K562 (cell line): ENCODE results near the gene PRKRIP1.

Source experiments
- BRD4 ChIP-seq: fragments of 200-600 bp; sonication (generic); IDR thresholded peaks from 2 replicates; pipeline ENCODE4 v1.6.1; 2017; ENCODE audit warnings: inconsistent platforms
- HMG20B ChIP-seq: fragments of 250-450 bp; sonication (Bioruptor Pico); IDR thresholded peaks from 2 replicates; pipeline ENCODE4 v1.5.0; 2021; ENCODE audit warnings: mild to moderate bottlenecking
- MXI1 ChIP-seq: IDR thresholded peaks from 2 replicates; pipeline ENCODE4 v1.6.1; 2011; ENCODE audit warnings: low read depth, mild to moderate bottlenecking, improper control_type of control experiment, low read length
- OTX1 ChIP-seq: fragments of 450-650 bp; formaldehyde crosslinking; IDR thresholded peaks from 2 replicates; pipeline ENCODE4 v1.4.0; 2022; ENCODE audit warnings: mild to moderate bottlenecking
- YY1 ChIP-seq, 3 experiments: IDR thresholded peaks; 2 replicates each; pipeline ENCODE4 v1.6.1; 2011; ENCODE audit warnings: low read length in 2 of 3, mild to moderate bottlenecking in 2 of 3, moderate library complexity in 2 of 3, borderline replicate concordance in 1 of 3, control low read depth in 1 of 3, low read depth in 1 of 3; ENCODE audit not compliant: insufficient read depth in 3 of 3, insufficient replicate concordance in 2 of 3, control insufficient read depth in 1 of 3, insufficient read length in 1 of 3; ENCODE audit errors: extremely low read depth in 1 of 3
- ZNF175 ChIP-seq: fragments of 200-800 bp; sonication (Bioruptor generic); IDR thresholded peaks from 2 replicates; pipeline ENCODE4 v1.6.1; 2016; ENCODE audit warnings: low read depth, mild to moderate bottlenecking, missing genetic modification characterization, missing compliant biosample characterization
- TF ChIP-seq, protein P1 (sequence below), 2 experiments: fragments of 450-650 bp in 1 of 2; sonication (generic) in 1 of 2; formaldehyde crosslinking; conservative IDR thresholded peaks; 2 replicates each; pipeline versions ENCODE4 v1.4.0 to v1.8.1; 2020 to 2022; ENCODE audit warnings: mild to moderate bottlenecking in 1 of 2, missing genetic modification reagents in 1 of 2
- TF ChIP-seq, protein P2 (sequence below), 3 experiments: IDR thresholded peaks in 2 of 3; conservative IDR thresholded peaks in 1 of 3; 2 replicates each; pipeline ENCODE4 v1.5.1; 2011 to 2012; ENCODE audit warnings: low read length in 3 of 3, mild to moderate bottlenecking in 3 of 3, control low read depth in 2 of 3, improper control_type of control experiment in 1 of 3, inconsistent platforms in 1 of 3, low read depth in 1 of 3, mixed read lengths in 1 of 3, moderate library complexity in 1 of 3; ENCODE audit not compliant: insufficient read depth in 2 of 3
- TF ChIP-seq, protein P3 (sequence below): fragments of 450-650 bp; IDR thresholded peaks from 2 replicates; pipeline ENCODE4 v1.6.1; 2017; ENCODE audit warnings: mild to moderate bottlenecking, moderate library complexity

DNA sequence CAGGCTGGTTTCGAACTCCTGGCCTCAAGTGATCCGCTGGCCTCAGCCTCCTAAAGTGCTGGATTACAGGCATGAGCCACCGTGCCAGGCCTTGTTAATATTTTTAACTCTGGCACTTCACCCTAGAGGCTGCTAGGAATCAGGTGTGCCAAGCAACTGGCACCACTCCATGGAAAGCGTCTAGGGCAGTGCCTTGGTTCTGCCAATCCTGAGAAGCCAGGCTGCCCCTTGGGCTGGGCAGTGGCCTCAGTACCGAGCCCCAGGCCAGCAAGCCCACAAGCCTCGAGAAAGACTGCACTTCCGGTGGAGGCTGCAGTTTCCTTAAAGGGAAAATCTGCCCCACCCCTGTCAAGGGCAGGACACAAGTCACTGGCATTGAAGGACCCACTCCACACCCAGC, 57.2 kb downstream of the PRKRIP1 start:
- no peak for TF ChIP-seq OTX1
- TF ChIP-seq, protein P1, sequence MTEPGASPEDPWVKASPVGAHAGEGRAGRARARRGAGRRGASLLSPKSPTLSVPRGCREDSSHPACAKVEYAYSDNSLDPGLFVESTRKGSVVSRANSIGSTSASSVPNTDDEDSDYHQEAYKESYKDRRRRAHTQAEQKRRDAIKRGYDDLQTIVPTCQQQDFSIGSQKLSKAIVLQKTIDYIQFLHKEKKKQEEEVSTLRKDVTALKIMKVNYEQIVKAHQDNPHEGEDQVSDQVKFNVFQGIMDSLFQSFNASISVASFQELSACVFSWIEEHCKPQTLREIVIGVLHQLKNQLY (CRISPR knock-in tag; conservative IDR thresholded peaks at IDR 0.05) = no peak
- TF ChIP-seq, protein P2, sequence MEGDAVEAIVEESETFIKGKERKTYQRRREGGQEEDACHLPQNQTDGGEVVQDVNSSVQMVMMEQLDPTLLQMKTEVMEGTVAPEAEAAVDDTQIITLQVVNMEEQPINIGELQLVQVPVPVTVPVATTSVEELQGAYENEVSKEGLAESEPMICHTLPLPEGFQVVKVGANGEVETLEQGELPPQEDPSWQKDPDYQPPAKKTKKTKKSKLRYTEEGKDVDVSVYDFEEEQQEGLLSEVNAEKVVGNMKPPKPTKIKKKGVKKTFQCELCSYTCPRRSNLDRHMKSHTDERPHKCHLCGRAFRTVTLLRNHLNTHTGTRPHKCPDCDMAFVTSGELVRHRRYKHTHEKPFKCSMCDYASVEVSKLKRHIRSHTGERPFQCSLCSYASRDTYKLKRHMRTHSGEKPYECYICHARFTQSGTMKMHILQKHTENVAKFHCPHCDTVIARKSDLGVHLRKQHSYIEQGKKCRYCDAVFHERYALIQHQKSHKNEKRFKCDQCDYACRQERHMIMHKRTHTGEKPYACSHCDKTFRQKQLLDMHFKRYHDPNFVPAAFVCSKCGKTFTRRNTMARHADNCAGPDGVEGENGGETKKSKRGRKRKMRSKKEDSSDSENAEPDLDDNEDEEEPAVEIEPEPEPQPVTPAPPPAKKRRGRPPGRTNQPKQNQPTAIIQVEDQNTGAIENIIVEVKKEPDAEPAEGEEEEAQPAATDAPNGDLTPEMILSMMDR (IDR thresholded peaks at IDR 0.05 in 2 of 3, conservative IDR thresholded peaks at IDR 0.05 in 1 of 3; ENCODE audit: insufficient read depth in 2 of 3, low read depth in 1 of 3, low read length in 3 of 3) = no peak
- no peak for TF ChIP-seq MXI1
- no peak for TF ChIP-seq YY1 (IDR thresholded peaks at IDR 0.05; ENCODE audit: borderline replicate concordance in 1 of 3, control insufficient read depth in 1 of 3, extremely low read depth in 1 of 3, insufficient read depth in 3 of 3, insufficient read length in 1 of 3, insufficient replicate concordance in 2 of 3, low read depth in 1 of 3, low read length in 2 of 3)
- TF ChIP-seq, protein P3, sequence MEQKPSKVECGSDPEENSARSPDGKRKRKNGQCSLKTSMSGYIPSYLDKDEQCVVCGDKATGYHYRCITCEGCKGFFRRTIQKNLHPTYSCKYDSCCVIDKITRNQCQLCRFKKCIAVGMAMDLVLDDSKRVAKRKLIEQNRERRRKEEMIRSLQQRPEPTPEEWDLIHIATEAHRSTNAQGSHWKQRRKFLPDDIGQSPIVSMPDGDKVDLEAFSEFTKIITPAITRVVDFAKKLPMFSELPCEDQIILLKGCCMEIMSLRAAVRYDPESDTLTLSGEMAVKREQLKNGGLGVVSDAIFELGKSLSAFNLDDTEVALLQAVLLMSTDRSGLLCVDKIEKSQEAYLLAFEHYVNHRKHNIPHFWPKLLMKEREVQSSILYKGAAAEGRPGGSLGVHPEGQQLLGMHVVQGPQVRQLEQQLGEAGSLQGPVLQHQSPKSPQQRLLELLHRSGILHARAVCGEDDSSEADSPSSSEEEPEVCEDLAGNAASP = no peak
- TF ChIP-seq ZNF175 (CRISPR knock-in tag) = no peak
- no peak for TF ChIP-seq BRD4
- no peak for TF ChIP-seq HMG20B
